Measurements from ENCODE around the gene AKAP6. TPM values are rescaled to one million over a fixed set of nuclear protein-coding genes. Genes with fewer than 3 reads are reported as not detected.
A peak's percentile ranks its signal among the peaks of the same experiment; 100 is the strongest.
"Not testable (repeated sequence)": the region's sequence is repeated elsewhere in the genome, so short reads cannot be mapped to it uniquely, and the experiment has no call there.

Gene AKAP6
- total RNA-seq, 1 donor from 2014 or later: 158 TPM

- DNase-seq: no peak
Observed at GRCh38 chr14:32443890-32444661, 115.0 kb downstream of the AKAP6 start.

DNA sequence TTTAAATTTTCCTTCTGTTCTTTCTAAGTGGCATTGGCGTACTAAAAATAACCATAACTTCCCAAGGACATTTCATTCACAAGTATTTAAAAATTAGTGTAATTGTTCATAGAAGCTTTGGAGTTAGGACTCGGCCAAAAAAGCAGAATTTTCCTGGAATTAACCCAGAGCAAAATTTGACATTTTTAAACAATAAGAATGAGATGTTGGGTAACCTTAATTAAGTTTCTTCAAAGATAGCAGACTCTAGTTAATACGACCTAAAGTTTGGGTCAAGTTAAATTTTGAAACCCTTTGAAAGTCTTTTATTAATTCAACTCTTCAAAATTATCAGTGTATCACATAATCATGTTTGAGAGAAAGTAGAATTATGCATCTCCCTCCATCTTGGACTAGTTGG, 118.3 kb downstream of the AKAP6 start:
- DNase-seq: no peak

DNA sequence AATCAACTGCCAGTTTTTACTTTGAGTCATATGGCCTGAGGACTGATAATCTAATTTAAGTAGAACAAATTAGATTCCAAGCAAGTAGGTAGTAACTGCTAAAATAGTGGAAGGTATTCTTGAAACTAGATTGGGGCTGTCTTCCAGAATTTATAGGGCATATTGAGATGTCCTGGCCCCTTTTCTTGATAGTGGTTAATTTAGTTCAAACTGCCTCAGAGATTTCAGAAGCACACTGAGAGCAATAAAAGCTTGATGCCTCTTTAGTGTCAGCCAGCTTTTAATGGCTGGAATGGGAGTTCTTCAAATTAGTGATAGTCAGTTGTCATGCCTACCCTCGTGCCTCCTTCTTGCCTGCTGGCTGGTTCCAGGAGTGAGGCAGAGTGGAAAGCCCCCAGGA, 120.5 kb downstream of the AKAP6 start:
- DNase-seq: no peak

GRCh38 chr14:32450919-32451675, 122.0 kb downstream of the AKAP6 start:
- no peak for DNase-seq

DNA sequence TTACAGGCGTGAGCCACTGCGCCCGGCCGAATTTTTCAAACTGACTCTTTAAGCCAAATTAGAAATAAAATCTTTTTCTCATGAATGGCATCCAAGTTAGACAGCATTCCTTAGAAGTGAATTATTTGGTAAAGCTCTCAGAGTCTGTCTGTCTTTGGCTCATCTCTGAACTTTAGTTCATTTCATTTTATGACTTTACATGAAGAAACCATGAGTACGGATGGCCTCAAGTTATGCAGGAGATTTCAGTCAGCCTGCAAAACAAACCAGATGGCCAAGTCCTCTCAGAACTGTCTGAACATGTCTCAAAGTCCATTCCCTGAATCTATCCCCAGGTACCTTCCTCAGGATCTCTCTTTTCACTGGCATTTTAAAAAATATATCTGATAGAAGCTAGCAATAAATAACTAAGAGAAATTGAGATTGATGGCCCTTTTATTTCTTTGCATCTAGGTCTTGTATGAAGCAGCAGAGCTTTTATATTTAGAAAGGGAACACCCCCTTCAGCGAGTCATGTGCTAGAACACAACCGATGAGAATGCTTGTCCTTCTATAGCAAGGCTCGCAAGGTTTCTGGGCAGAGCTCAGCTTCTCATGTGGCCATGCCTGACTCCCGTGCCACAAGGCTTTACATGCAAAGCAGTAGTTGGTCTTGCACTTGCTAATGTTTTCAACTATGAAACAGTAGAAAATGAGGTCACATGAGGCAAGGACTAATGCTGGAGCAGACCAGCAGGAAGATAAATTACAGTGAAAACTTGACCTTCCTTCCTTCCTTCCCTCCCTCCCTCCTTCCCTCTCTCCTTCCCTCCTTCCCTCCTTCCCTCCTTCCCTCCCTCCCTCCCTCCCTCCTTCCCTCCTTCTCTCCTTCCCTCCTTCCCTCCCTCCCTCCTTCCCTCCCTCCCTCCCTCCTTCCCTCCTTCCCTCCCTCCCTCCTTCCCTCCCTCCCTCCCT, 125.0 kb downstream of the AKAP6 start:
- no peak for DNase-seq

DNA sequence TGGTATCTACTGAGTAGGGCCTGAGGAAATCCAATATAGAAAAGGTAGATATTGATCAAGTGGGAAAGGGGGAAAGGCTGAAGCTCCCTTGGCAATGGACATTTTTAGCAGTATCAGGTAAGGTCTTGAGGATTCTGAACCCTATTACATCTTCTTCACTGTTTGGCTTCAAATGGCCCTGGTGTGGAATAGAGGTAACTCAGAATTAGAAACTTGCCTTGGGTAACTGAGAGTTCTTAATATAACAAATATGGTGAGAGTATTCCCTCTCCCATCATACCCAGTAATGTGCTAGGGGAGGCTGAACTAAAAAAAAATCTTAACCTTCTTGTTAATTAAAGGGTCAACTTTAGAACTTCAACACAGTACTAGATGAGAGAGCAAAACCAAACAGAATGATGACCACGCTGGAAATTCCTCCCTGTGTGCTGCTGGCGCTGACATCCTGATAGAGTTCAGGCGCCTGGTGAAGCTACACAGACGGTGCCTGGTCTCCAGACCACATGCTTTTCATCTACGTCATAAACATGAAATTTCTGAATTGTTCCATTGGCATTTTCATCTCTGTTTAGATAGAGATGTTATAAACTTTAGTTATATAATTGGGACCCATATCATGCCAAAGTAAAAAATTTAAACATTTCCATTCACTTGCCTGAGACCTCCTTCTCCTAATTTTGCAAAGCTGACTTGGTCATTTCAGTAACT, 128.3 kb downstream of the AKAP6 start:
- DNase-seq: no peak

DNA sequence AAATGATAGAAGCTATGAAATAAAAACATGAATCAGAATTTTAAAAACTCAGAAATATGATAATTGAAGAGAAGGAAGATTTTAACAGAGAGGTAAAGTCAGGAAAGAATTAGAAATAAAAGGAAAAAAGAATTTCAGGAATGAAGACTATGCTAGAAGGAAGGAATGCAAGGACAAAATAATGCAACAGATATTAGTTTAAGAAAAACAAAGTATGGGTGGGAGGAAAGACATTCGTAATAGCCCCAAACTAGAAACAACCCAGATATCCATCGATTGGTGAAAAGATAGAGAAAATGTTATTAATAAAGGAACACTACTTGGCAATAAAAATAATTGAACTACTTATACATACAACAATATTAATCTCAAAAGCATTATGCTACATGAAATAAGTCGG, 129.6 kb downstream of the AKAP6 start:
- no peak for DNase-seq

- DNase-seq: no peak
Observed at GRCh38 chr14:32460267-32460666, 131.2 kb downstream of the AKAP6 start.

DNA sequence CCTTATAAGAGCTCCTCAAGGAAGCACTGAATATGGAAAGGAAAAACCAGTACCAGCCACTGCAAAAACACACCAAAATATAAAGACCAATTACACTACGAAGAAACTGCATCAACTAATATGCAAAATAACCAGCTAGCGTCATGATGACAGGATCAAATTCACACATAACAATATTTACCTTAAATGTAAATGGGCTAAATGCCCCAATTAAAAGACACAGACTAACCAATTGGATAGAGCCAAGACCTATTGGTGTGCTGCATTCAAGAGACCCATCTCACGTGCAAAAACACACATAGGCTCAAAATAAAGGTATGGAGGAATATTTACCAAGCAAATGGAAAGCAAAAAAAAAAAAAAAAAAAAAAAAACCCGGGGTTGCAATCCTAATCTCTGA, 133.5 kb downstream of the AKAP6 start:
- not testable (repeated sequence) for DNase-seq

- DNase-seq: no peak
Observed at GRCh38 chr14:32468955-32469354, 139.9 kb downstream of the AKAP6 start.

GRCh38 chr14:32469388-32470160, 140.5 kb downstream of the AKAP6 start:
- no peak for DNase-seq

DNA sequence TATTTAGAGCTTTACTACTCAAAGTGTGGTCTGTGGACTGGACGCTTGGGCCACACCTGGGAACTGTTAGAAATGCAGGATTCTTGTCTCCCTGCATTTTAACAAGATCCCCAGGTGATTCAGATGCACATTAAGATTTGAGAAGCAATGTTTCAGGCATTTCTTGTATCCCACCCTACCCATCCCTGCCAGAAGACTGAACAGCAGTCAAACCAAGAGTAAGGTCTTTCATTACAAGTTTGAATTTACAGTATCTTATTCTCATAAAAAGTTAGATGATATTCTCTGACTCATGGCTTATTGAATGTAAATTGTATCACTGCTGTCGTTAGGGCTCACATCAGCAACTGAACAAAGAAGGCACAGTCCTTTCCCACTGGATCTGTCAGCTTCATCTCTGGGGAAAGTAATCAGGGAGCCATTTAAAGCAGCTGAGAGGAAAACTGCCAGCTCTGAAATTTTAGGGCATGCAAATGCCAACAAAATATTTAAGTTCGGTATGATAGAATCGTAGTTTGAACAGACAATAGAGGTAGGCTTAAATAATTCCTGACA, 141.1 kb downstream of the AKAP6 start:
- no peak for DNase-seq

DNA sequence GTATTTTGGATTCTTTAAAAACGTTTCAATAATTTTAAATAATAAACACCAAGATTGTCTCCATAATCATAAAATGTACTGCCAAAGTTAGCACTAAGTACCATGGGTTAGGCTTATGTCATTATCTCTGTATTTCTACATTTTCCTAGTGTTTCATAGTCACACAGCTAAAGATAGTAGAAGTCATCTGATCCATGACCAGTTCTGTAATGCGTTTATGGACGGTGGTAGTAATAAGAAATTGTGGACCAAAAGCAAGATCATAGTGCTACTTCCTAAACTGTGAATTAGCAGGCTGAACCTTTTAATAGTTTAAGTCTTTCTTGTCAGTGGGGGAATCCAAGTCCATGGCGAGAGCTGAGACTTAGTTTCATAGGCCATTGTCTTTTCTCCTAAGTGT, 142.1 kb downstream of the AKAP6 start:
- no peak for DNase-seq

DNA sequence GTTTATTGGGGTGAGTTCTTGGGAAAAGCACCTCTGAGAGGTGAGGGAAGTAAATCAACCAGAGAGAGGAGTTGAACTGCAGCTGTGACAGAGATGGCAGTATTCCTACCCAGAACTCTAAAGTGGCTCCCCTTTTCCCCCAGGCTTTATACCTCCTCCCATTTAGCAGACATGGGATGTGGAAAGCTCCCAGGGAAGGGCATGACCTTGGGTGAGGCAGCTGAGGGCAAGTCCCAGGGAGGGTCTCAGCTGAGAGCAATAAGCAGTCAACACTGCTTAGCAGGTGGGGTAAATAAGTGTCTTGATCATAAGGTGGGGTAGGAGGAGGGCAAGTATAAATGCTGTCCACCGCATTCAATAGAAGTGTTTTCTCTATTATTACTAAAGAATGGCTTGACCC, 143.0 kb downstream of the AKAP6 start:
- no peak for DNase-seq

DNA sequence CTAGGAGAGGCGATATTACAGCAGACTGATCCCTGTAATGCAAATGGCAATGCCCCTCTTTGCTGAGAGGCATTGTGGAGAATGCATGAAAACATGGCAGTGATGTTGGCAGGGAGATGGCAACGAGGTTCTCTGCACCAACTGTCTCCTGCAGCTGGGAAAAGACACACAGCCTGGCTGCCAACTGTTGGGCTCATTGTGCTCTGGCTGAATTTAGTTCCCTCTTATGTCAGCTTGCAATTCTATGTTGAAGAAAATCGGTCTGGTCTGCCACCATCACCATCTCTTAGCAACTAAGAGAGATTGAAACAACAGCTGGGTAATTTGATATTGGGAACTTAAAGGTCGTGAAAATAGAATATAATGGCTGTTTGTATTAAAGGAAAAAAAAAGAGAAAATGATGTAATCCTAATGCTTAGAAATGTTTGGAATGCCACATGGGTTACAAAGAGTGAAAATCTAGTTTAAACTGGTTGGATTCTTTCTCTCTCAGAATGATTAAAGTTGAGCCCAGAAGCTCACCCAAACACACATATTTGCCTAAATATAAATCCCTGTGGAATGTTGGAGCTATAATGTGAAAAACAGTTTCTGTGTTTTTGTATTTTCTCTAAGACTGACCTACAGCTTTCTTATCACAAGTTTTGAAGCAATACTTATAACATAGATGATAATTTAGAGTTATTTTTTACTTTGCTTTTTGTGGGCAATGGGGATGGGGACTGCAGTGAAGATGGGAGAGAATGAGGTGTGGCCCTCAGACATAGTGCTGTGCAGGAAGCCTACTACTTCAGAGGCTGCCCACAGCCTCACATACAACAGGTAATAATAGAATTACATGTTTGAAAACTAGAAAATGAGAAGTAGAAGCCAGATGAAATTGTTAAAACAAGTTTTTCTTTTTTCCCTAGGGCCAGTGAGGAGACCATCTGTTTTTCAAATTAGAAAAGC, 143.7 kb downstream of the AKAP6 start:
- peak; percentile 77 for DNase-seq

- no peak for DNase-seq
Observed at GRCh38 chr14:32473464-32473855, 144.4 kb downstream of the AKAP6 start.

GRCh38 chr14:32474478-32475195, 145.5 kb downstream of the AKAP6 start:
- no peak for DNase-seq

- DNase-seq: no peak
Observed at GRCh38 chr14:32476532-32476931, 147.4 kb downstream of the AKAP6 start.

GRCh38 chr14:32477396-32477795, 148.3 kb downstream of the AKAP6 start:
- DNase-seq: no peak

Measured in occipital lobe (tissue), 2 donors.